HG03558 (cell line): ENCODE results near the gene ZNHIT3.
A peak's percentile ranks its signal among the peaks of the same experiment; 100 is the strongest.
"Not testable (repeated sequence)": the region's sequence is repeated elsewhere in the genome, so short reads cannot be mapped to it uniquely, and the experiment has no call there.

Experiments used
- ATAC-seq: cut with Tn5 transposase; IDR thresholded peaks from one replicate; pipeline ENCODE4 v1.9.1; 2021; ENCODE audit warnings: moderate number of reproducible peaks; ENCODE audit not compliant: unreplicated experiment; ENCODE audit errors: extremely low read depth

ZNHIT3 gene

DNA sequence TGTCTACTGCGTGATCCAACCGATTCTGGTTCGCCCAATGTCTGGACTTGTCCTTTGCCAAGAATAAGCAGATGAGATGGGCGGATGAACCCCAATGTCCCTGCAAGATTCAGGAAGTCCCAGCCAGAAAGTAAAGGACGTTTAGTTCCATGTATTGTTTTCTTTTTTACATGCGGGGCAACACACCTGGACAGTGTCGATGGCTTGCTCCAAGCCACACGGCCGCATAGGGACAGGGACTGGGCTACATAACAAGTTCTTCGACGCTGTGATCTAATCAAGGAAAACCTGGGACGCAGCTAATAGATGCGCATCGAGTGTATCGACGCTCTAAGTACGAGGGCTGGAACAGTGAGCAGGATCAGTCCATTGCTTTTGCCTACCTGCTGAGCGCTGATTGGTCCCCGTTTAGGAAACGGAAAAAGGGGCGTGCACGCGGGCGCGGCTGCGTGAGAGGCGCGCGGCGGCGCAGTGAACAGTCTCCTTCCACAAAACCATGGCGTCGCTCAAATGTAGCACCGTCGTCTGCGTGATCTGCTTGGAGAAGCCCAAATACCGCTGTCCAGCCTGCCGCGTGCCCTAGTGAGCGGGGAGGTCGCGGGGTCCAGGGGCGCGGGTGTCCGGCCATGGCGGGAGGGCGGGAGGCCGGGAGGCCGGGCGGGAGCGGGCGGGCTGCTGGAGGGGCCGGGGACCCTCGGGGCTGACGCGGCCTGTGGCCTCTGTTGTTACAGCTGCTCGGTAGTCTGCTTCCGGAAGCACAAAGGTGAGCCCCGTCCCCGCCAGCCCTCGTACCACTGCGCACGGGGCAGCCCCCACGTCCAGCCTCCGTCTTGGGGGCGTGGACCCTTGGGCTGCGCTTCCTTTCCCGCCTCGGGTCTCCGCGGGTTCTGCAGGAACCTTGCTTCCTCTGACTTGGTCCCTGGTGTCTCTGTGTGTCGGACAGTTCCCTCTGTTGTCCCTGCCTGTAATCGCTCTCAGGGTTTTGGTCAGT is at the start of gene ZNHIT3:
TSS of gene ZNHIT3 (plus strand) at position 478 of the 991 bp plus-strand sequence. CDS start at position 497, 19 bp downstream.
- ATAC-seq: peak; percentile 76

- not testable (repeated sequence) for ATAC-seq
Observed at GRCh38 chr17:36441792-36442191, 44.7 kb upstream of the ZNHIT3 start.

DNA sequence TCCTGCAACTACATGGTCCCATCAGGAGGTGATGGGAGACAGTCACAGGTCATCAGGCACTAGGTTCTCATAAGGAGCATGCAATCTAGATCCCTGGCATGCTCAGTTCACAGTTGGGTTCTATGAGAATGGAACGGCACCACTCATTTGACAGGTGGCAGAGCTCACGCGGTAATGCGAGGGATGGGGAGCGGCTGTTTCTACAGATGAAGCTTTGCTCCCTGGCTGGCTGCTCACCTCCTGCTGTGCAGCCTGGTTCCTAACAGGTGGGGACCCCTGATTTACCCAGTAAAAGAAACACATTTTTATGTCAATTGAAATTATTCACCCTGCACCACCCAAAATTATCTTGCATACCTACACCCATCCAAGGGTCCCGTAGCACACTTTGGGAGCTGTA is 42.7 kb upstream of the ZNHIT3 start:
- ATAC-seq: no peak

GRCh38 chr17:36449997-36450396 is 36.5 kb upstream of the ZNHIT3 start:
- ATAC-seq: not testable (repeated sequence)

GRCh38 chr17:36452888-36453287 is 33.6 kb upstream of the ZNHIT3 start:
- ATAC-seq: not testable (repeated sequence)

- not testable (repeated sequence) for ATAC-seq
Observed at GRCh38 chr17:36457701-36458100, 28.8 kb upstream of the ZNHIT3 start.

DNA sequence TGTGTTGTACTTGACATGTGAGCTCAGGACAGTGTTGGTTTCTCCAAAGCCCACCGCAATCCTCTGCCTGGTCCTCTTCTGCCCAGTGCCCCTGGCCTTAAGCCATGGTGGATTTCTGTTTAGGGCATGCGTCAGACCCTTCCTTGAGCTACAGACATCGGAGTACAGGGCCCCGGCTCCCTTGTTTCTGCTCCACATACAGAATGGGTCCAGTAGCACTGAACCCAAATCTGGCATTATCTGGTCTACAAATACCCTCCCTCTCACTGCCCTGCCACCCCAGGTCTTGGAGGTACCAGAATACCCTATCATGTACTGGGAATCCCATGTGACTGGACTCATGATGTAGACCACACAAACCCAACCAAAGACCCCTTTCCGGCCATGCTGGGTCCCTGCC is 27.4 kb upstream of the ZNHIT3 start:
- ATAC-seq: no peak

DNA sequence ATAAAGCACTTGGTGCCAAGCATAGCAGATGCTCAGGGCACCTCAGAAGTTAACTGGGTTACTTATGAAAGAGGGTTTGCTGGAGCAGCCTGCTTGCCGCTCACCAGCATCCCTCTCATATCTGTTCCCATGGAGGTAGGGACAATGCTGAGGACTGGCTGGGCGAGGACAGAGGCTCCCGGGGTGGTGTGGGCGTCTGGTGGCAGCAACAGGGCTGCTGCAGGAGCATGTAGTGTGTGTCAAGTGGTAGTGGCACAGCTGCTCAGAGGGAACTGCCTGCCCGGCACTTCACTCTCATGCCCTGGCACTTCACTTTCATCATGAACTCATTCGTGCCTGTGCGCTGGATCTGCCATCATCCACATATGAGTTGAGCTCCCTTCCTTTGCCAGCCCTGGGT is 26.9 kb upstream of the ZNHIT3 start:
- no peak for ATAC-seq

GRCh38 chr17:36460265-36460937 is 26.1 kb upstream of the ZNHIT3 start:
- ATAC-seq: no peak

- ATAC-seq: no peak
Observed at GRCh38 chr17:36461330-36462110, 25.0 kb upstream of the ZNHIT3 start.

DNA sequence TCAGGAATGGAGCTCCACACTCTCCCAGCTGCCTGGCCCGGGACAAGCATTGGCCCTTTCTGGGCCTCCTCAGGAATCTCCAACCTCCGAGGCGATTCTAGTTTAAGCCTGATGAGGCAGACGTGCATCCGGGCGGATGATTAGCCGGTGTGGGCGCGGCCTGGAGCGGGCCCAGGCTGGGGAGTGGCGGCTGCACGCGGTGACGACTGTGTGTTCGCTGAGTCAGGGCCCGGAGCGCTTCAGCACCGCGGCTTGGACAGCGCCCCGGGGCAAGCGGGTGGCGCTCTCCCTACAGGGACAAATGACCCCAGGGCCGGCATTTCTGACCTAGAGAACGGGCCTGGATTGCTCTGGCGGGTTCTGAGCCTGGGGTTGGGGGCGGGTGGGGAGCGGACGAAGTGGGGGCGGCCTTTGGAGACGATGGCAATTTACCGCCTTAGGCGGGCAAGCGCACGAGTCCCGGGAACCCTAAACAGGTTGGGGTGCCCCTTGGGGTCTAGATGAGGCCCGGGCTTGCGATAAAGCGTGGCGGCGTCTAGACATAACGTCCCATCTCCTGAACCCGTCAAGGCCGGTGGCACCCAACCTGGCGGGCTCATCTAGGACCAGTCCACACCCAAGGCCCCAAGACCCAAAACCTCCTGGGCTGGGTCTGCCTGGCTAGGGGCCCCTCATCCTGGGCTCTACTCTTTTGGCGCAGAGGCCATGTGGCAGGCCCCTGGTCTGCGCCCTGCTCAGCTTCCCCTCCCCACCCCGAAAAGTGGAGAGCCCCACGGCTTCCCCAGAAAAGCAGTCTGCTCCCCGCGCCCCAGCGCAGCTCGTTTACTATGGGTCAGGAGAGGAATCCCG is 22.3 kb upstream of the ZNHIT3 start:
- ATAC-seq: no peak

DNA sequence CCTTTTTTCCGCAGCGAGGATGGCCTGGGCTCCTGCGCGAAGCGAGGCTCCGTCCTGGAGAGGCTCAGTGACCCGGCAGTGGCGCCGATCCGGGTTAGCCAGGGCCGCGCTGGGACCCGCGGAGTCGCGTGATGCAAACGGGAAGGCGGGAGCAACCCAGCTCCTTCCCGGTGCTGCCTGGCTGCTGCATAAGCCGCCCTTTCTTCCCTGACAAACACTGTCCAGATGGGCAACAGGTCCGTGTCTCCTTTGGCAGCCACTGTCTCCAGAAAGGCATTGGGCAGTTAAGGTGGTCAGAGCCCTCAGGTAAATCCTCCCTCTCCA is 21.8 kb upstream of the ZNHIT3 start:
- no peak for ATAC-seq

- ATAC-seq: no peak
Observed at GRCh38 chr17:36468903-36469635, 17.4 kb upstream of the ZNHIT3 start.

DNA sequence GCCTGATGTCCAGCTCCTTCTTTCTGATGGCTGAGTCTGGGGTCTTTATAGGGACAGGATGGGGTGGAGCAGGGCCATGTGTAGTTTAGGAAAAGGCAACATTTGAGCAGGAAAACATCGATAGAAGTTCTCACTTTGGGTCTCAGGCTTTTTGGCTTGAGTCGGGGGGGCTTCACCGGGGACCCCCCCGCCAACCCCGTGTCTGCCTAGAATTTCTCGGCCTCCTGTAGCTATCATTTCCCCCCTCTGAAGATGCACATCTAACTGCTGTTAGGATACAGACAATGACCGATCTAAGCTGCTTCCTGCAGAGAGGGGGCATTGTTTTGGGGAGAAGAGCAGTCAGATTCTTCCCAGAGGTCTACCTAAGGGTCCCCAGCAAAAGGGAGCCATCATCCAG is 16.7 kb upstream of the ZNHIT3 start:
- ATAC-seq: no peak

DNA sequence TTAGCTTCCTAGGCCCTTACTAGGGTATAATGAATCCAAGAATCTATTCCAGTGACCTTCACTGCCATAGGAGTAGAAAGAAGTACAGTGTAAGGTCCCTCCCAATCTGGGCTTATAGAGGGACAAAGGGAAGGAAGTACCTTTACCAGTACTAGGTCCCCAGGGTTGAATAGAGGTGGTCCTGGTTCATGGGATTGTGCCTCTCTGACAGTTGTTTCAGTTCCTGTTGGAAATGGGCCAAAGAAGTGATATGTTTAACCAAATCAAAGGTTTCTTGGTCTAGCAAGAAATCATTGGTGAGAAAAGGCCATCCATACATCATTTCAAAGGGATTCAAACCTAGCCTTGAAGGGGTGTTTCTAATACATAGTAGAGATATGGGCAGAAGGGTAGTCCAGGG is 16.0 kb upstream of the ZNHIT3 start:
- no peak for ATAC-seq

DNA sequence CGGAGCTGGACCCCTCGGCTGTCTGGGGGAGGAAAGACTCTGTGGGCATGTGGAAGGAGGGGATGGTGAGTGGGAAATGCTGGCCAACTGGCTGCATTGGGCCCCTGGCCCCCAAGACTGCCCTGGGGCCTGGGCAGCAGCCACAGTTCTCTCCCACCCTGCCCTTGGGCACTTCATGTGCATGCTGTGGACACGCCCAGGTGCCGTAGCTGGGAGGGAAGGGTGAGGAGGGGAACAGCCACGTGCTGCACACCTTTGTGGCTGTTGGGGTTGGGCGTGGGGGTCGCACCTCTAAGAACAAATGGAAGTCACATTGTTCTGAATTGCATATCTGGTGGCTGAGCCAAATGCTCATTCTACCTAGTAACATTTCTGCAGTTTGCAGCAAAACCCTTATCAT is 11.9 kb upstream of the ZNHIT3 start:
- no peak for ATAC-seq

DNA sequence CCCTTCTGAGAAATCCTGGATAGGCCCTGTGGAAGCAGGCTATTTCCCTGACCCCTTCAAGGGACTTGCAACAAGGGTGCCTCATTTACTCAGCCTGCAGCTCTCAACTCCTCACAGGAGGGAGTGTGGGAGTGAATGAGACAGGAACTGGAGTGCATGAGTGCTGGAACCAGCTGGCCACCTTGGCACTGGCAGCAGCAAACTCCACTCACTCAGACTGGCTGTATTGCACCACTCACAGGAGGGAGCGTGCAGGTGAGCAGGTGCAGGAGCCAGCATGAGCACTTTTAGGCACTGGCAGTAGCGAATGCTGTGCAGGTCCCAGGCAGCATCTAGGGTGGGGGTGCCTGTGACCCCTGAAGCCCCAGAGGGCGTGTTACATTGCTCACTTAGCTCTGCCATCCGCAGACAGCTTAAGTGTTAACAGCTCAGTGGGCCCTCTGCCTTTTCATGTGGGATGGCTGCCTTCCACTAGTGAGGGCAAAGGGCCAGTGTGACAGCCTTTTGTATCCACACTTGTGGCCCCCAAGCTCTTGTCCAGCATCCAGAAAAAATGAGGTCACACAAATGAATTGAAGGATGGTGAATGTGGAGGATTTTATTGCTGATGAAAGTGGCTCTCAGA is 11.0 kb upstream of the ZNHIT3 start:
- ATAC-seq: no peak

- no peak for ATAC-seq
Observed at GRCh38 chr17:36481829-36482228, 4.7 kb upstream of the ZNHIT3 start.
